ENCODE results near the gene CAPN5. TPM values are rescaled to one million over a fixed set of nuclear protein-coding genes. Genes with fewer than 3 reads are reported as not detected.

The CAPN5 gene
- total and polyA plus RNA-seq, 2 of the 8 experiments (the other 6 are each of a cell fraction or from before 2014, with no cell fraction given), result 21.5 to 22.4 TPM

DNA sequence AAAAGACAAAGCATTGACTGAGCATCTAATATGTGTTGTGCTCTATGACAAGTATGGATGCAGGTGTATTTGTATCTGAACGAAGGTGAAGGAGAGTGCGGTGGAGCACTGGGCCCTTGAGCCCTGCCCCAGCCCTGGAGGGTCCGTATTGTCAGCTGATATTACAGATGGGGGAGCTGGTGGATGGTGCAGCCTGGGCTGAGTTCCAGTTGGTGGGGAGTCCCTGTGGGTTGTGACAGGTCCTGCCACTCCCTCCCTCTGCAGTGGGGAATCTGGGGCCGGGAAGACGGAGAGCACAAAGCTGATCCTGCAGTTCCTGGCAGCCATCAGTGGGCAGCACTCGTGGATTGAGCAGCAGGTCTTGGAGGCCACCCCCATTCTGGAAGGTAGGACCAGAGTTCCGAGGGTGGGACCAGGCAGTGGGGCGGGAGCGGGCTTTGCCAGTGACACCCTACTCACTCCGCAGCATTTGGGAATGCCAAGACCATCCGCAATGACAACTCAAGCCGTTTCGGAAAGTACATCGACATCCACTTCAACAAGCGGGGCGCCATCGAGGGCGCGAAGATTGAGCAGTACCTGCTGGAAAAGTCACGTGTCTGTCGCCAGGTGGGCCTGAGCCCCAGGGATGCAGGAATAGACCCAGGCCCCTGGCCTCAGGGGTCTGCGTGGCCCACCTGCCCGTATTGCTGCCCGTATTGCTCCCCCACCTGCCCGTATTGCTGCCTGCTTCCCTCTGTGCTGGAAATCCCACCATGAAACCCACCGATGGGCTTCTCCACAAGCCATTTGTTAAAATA is 89.8 kb downstream of the CAPN5 start (continued):
- TF ChIP-seq ATF2 (IDR thresholded peaks at IDR 0.05; ENCODE audit: low read length) (no peak), SP4 (IDR thresholded peaks at IDR 0.05; ENCODE audit: low read length) (no peak), SP1 (IDR thresholded peaks at IDR 0.05; ENCODE audit: low read depth, low read length) (no peak), GTF2F1 (IDR thresholded peaks at IDR 0.05; ENCODE audit: borderline replicate concordance, low read depth, low read length) (no peak), SUZ12 (IDR thresholded peaks at IDR 0.05; ENCODE audit: low read length) (no peak)
- TF ChIP-seq, protein P1, sequence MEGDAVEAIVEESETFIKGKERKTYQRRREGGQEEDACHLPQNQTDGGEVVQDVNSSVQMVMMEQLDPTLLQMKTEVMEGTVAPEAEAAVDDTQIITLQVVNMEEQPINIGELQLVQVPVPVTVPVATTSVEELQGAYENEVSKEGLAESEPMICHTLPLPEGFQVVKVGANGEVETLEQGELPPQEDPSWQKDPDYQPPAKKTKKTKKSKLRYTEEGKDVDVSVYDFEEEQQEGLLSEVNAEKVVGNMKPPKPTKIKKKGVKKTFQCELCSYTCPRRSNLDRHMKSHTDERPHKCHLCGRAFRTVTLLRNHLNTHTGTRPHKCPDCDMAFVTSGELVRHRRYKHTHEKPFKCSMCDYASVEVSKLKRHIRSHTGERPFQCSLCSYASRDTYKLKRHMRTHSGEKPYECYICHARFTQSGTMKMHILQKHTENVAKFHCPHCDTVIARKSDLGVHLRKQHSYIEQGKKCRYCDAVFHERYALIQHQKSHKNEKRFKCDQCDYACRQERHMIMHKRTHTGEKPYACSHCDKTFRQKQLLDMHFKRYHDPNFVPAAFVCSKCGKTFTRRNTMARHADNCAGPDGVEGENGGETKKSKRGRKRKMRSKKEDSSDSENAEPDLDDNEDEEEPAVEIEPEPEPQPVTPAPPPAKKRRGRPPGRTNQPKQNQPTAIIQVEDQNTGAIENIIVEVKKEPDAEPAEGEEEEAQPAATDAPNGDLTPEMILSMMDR (IDR thresholded peaks at IDR 0.05; ENCODE audit: control extremely low read depth in 1 of 3, insufficient read depth in 1 of 3, low read depth in 1 of 3, low read length in 3 of 3), result no peak
